ENCODE measurements around the gene TXNDC11.

The TXNDC11 gene

DNA sequence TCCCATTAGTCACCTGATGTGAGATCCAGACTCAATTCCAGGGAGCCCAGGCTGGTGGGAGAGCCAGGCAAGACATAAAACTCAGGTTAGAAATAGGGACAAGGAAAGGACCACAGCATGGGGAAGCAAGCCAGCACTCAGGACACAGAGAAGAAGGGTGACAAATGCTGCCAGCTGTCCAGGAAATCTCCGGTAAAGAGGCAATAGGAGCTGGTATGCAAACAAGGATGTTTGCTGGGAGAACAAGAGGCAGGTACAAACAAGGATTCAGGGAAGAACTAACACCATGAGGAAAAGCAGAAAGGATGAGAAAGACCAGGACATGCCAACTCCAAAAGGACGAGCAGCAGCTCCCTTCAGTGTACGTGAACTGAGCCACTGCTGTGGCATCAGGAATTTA, 10.2 kb upstream of the TXNDC11 start:
- no peak for DNase-seq

DNA sequence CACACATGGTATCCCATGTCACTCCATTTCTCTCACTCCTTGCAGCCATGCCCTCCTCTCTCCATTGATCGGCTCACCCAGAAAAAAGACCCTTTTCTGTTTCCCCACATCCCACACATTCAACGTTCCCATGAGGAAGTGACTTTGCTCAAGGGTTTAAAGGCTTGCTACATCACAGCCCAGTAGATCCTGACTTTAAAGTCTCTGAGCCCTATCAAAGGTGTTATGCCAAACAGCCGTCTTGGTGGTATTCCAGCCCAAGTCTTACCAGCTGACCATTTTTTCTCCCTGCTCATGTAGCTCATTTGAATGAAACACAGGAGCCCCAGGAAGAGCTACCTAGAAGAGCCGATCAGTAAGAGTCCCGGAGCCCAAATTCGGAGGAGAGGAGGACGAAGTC, 7.4 kb upstream of the TXNDC11 start:
- no peak for DNase-seq

DNA sequence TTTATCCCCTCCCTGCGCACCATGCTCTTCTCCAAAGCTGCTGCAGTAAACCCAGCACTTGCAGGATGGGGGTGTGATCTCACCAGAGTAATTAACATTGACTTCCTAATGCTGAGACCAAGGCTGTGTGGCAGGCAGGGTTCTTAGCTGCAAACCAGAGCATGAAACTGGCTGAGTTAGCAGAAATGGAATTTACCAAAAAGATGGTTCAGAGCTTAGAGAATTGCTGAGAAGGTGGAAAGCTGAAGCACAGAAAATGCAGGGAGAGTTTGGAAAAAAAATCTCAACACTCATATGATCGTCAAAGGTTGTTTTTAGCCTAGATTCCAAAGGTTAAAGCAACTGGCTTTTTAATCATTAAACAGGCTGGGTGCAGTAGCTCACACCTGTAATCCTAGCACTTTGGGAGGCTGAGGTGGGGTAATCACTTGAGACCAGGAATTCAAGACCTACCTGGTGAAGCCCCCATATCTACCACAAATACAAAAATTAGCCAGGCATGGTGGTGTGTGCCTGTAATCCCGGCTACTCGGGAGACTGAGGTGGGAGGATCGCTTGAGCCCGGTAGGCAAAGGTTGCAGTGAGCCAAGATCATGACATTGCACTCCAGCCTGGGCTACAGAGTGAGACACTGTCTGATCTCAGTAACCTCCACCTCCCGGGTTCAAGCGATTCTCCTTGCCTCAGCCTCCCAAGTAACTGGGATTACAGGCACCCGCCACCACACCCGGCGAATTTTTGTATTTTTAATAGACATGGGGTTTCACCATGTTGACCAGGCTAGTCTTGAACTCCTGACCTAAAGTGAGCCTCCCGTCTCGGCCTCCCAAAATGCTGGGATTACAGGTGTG, 6.0 kb upstream of the TXNDC11 start:
- no peak for DNase-seq

DNA sequence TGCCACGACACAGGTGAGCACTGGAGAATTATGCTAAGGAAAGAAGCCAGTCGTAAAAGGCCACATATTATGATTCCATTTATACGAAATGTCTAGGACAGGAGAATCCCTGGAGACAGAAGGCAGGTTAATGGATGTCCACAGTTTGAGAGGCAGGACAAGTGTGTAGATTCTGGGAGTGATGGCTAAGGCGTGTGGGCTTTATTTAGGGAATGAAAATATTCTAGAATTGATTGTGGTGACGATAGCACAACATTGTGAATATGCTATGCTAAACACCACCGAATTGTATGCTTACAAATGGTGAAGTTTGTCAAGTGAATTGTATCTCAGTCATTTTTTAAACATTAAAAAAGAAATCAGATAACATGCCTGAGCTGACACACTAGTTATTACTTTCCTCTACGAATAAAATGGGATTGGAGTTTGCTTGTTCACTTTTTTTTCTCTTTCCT, 5.3 kb upstream of the TXNDC11 start:
- no peak for DNase-seq

DNA sequence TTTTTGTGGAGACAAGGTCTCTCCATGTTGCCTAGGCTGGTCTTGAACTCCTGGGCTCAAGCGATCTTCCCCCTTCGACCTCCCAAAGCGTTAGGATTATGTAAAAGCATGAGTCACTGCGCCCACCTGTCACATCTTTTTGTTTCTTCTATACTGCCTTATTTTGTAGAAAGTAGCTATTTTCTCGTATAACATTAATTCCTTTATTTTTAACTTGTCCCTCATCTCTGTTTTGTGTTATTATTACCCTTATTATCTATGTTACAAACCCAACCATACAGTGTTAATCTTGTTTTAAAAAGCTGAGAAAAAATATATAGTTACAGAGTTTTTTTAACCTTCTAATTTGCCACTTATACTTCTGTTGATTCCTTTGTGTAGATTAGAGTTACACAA, 1.4 kb upstream of the TXNDC11 start:
- DNase-seq: no peak

DNA sequence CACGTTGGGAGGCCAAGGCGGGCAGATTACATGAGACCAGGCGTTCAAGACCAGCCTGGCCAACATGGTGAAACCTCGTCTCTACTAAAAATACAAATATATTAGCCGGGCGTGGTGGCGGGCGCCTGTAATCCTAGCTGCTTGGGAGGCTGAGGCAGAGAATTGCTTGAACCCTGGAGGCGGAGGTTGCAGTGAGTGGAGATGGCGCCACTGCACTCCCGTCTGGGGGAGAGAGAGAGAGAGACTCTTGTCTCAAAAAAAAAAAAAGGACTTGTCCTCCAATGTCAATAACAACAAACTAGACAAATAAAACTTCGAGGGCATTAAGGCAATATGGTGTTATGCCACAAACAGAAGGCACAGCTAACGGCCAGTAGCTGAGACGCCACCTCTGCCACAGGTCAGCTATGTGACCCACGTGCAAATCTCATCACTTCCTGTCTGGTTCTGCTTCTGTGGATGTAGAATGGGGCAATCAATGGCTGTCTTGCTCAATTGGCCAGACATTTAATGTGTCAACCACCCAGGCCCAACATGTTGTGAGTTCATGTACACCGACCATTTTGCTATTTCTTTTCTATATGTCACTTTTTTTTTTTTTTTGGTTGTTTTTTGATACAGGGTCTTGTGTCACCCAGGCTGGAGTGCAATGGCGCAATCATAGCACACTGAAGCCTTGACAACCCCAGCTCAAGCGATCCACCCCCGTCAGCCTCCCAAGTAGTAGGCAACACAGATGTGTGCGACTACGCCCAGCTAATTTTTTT, 834 bp upstream of the TXNDC11 start:
- DNase-seq: peak; percentile 15

DNA sequence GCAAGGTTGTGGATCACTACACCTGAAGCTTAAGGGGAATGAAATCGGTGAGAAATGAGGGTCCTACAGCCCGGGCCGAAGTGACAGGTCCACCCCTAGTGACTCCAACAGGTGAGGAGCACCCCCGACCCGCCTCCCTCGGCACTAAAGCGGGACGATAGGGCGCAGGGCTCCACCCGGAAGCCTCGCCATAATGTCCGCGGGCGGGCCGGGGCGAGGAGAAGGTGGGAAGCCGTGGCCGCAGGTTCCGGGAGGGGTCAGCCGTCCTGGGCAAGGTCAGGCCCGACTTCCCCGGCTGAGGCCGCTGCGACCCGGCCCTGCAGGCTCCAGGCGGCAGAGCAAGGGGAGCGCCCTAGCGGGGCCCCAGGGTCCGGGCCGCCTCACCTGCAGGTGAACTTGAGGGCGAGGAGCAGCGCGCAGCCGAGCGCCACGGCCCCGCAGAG, 543 bp downstream of the TXNDC11 start:
- peak; percentile 56 for DNase-seq

DNA sequence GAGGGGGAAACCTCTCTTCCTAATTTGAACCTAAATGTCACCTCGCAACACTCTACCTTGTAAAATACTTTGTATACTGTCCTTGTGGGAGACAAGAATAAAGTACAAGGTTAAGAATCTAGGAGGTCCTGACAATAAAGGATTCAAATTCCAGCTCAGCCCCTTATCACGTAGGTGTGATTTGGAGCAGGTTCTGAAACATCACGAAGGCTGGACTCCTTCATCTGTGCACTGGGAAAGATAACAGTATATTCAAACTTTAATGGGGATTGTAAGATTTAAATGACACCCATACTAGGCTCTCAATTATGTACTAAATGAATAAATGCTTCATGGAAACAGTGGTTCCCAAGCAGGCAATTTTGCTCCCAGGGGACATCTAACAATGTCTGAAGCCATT, 2.1 kb downstream of the TXNDC11 start:
- DNase-seq: no peak

DNA sequence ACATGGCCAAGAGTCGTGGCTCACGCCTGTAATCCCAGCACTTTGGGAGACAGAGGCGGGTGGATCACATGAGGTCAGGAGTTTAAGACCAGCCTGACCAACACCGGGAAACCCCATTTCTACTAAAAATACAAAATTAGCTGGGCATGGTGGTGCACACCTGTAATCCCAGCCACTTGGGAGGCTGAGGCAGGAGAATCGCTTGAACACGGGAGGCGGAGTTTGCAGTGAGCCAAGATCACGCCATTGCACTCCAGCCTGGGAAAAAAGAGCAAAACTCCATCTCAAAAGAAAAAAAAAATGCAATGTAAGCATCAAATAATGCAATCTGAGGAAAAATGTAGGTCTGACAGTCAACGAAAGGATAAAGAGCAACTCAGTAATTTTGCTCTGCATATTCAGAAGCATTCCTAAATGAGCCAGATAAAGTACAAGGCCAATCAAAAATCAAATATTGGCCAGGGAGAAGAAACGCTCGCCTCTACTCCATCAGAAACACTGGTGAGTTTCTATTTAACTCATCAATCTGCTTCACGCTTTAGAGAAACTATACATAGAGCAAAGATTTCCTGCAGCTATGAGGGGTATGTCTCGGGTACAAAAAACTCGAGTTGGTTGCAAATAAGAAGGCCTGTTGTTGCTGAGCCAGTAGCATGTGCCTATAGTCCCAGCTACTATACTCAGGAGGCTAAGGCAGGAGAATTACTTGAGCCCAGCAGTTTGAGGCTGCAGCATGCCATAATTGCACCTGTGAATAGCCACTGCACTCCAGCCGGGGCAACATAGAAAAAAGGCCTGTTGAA, 3.7 kb downstream of the TXNDC11 start:
- no peak for DNase-seq

DNA sequence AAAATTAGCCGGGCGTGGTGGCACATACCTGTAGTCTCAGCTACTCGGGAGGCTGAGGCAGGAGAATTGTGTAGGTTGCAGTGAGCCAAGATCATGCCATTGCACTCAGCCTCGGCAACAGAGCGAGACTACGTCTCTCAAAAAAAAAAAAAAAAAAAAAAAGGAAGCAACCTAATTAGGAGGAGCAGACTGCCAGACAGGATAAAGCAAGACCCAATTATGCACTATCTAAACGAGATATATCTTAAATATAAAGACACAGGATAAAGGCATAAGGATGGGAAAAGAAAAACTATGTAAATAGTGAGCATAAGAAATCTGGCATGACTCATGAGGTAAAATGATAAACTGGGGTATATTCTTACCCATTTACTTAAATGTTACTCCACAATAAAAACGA, 4.9 kb downstream of the TXNDC11 start:
- DNase-seq: no peak

DNA sequence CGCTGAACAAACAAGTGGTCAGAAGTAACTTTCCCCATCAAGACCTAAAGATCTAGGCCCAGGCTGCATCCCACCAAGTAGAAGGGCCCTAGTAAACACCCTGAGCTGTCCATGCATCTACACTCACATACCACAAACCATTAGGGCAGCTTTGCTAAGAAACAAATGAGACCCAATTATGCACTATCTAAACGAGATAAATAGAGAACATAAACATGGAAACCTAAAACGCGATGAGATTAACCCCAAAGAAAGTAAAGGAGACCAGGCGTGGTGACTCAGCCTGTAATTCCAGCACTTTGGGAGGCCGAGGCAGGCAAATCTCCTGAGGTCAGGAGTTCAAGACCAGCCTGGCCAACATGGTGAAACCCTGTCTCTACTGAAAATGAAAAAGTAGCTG, 5.8 kb downstream of the TXNDC11 start:
- DNase-seq: no peak

DNA sequence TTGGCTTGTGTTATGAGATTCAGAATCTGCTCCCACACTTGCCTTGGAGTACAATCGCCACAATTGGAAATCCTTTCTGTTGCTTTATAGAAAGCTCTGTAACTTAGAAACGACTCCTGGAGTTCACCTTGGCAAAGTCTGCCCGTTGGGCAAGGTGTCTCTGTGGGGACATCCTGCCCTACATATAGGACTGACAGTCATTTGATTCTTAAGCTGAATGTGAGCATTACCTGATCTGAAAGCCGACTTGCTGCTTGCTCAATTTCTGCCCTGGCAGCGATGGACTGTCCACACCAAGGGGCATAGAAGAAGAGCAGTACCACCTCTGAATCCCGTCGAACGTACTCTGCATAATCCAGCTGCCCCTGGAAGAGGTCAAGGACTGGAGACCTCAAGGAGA, 6.9 kb downstream of the TXNDC11 start:
- no peak for DNase-seq

DNA sequence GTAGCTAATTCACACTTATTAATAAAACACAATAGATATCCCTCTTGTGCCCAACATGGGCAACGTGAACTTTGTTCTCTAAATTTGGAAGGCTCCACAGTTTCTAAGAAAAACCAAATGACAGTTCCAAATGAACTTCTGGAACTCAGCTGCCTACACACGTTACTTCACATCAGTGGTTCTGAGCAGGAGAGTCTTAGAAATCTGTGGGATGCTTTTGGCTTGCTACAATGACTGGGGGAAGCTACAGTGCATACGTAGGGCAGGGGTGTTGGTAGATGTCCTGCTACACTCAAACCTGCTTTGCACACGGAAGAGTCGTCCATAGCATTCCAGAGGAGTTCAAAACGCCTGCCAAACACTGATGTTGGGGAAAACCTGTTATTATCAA, 8.0 kb downstream of the TXNDC11 start:
- DNase-seq: no peak

DNA sequence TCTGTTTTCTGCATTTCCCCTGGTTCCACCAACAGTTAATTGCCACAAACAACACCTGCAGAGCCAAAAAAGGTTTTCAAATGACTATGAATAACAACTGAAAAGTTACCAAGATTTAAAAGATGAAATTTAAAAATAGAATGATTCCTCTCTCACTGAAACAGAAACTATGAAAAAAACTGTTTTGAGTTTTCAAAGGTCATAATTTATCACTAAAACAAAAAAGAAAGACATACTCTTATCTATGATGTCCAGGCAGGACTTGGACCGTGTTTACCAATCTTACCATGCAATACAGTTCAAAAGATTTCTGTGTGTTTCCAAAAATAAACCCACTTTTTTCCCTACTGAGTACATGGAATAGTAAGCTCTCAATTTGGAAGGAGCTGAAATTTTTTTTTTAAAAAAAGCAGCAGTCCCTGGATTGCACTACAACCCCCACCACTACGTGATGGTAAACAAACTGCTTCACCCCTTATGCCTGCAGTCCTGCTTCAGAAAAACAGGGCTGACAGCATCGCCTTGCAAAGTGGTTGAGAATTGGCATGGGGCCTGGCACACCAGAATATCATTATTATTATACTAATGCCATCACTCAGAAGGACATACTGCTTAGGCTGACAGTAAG, 8.5 kb downstream of the TXNDC11 start:
- DNase-seq: no peak

DNA sequence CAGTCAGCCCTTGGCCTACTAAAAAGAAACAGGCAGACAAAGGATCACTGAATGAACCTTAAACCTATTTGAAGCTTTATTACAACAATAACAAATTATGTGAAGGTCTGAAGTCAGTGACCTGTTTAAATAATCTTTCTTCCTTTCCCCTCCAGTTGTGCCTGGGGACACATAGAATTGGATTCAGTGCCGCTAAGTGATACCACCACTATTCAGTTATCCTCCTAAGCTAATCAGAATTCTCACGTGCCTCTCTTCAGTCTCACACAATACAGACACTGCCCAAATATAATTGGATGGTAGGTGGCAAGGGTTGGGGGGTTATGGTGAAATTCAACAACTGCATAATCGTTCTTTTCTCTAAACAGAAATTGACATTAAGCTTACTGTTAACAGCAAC, 11.4 kb downstream of the TXNDC11 start:
- no peak for DNase-seq

DNA sequence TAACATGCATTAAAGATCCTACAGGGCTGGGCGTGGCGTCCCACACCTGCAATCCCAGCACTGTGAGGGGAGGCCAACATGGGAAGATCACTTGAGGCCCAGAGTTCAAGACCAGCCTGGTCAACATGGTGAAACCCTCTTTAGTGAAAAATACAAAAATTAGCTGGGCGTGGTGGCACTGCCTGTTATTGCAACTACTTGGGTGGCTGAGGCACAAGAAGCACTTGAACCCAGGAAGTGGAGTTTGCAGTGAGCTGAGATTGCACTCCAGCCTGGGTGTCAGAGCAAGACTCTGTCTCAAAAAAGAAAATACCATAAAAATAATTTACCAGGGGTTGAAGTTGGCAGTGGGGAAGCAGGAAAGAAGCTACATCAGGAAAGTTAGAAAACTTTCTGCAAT, 12.9 kb downstream of the TXNDC11 start:
- DNase-seq: no peak

DNA sequence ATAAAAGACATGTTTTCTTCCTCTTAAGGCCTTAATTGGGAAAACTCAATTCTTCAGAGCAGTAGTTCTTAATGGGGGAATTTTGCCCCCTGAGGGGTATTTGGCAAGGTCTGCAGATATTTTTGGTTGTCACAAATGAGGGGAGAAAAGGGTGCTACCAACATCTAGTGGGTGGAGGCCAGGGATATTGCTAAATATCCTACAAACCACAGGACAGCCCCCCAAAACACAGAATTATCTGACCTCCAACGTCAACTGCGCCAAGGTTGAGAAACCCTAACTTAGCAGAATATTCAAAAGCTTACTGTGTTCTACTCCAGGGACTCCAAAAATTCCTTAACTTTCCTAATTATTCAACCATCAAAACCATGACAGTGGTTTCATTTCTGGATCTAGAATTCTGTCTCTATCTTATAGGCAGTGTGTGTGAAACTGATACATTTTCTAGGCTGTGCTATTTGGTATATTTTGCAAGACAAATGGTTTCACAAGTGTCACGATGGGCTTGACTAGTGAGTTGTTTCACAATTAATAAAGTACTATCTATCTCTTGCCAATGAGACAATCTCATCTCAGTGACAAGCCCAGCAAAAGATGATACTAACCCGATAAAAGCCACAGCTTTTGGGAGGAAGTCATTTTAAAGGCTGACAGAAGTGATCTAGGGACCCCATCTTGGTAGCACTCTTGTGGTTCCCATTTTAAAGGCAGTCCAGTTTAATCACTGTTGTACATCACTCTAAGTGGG, 14.7 kb downstream of the TXNDC11 start:
- DNase-seq: no peak

DNA sequence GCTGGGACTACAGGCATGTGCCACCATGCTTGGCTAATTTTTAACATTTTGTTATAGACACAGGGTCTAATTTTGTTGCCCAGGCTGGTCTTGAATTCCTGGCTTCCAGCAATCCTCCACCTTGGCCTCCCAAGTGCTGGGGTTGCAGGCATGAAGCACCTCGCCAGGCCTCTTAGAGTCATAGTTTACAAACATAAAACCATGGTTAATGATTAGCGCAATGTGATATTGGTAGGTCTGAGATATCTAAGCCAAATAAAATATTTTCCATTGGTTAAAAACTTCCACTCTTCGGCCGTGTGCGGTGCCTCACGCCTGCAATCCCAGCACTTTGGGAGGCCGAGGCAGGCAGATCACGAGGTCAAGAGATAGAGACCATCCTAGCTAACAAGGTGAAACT, 16.6 kb downstream of the TXNDC11 start:
- no peak for DNase-seq

DNA sequence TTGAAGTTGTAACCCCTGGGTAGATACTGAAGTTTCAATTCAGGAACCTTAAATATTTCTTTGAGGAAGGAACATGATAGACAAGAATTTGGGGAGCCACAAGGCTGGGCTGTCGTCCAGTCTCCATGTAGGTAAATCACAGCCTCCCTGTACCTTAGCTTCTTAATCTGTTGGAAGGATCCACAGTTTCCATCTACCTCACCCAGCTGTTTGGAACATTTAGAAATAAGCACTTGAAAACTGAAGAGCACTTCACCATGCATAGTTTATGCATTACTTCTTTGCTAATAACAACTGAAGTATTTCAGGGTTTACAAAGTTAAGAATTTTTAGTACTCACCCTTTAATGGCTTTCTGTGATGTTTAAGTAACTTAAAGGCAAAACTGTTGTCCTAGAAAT, 17.2 kb downstream of the TXNDC11 start:
- DNase-seq: no peak

DNA sequence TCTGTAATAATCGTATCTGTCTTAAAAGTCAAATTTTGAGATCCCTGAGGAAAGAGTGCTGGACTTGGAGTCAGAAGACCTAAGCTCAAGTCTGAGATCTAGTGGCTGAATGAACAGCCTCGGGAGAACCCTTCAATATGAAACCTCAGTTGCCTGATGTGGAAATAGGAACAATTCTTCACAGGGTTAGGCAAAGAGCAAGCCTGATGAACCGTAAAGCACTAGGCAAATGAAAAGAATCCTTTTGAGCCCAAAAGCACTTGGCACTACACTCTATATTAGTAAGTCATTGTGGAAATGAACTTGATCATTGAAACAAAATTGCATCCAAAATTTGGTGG, 20.2 kb downstream of the TXNDC11 start:
- DNase-seq: no peak

DNA sequence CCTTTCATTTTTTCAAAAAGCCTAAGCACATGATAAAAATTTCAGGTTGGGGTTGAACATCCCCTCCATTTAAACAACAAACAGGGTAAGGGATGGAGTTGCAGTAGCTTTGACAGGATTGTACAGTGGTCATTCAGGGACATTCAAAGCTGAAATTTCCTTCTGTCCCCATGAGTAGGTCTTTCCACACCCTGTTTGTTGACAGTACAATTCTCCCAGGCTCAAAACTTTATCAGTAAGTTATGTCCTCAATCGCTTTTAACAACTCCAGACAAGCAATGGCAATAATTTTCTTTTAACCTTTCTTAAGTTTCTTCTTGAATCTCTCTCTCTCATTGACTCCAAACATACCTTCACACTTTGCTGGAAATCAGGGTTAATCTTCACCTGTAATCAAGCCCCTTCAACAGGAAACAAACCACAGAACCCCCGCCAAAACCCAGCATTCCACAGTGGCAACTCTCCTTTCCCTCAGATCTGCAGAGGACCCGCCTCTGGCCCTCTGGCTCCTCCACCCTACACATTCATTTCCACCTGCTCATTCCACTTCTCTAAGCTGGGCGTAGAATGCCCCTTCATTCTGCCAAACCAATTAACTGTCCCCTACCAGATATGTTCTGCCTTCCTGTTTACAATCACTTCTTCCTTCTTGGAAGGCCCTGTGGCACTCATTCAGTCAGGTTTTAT, 20.7 kb downstream of the TXNDC11 start:
- no peak for DNase-seq

DNA sequence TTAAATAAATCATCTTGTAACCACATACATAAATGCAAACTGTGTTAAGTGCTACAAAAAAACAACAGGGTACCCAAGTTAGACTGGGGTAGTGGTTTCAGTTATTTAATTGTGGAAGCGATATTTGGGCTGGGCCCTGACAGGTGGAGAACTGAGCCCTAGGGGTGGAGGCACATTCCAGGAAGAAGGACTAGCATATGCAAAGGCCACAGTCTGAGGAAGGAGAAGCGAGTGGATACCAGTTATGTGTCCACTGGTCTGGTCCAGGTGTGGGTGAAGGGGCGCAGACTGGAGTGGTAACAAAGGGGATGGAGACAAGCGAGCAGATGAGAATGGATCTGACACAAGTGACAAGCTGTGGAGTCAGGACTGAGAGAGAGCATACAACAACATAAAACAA, 22.9 kb downstream of the TXNDC11 start:
- DNase-seq: no peak
